Muscle layer of duodenum (tissue), 2 donors: ENCODE data around the gene FUT7.

Source experiments
- H3K27ac ChIP-seq: one replicate; pipeline ENCODE4 v1.7.0; 2013; ENCODE audit warnings: mild to moderate bottlenecking, low read length
- H3K27me3 ChIP-seq: one replicate; pipeline ENCODE4 v1.7.0; 2013; ENCODE audit warnings: low read depth, mild to moderate bottlenecking, control low read depth, low read length
- H3K36me3 ChIP-seq, 2 donors: one replicate each; pipeline ENCODE4 v1.7.0; 2013; ENCODE audit warnings: low read length in 2 of 2, control low read depth in 1 of 2, mild to moderate bottlenecking in 1 of 2; ENCODE audit not compliant: insufficient read depth in 2 of 2, control insufficient read depth in 1 of 2
- H3K4me1 ChIP-seq, 2 donors: one replicate each; pipeline ENCODE4 v1.7.0; 2013; ENCODE audit warnings: low read length in 2 of 2, mild to moderate bottlenecking in 2 of 2, control low read depth in 1 of 2, moderate library complexity in 1 of 2; ENCODE audit not compliant: insufficient read depth in 2 of 2, control insufficient read depth in 1 of 2
- H3K4me3 ChIP-seq, 2 donors: one replicate each; pipeline ENCODE4 v1.7.0; 2013; ENCODE audit warnings: low read length in 2 of 2, low read depth in 1 of 2, mild to moderate bottlenecking in 1 of 2
- H3K9me3 ChIP-seq, 2 donors: one replicate each; pipeline ENCODE4 v1.7.0; 2013; ENCODE audit warnings: low read length in 2 of 2, control low read depth in 1 of 2, mild to moderate bottlenecking in 1 of 2; ENCODE audit not compliant: control insufficient read depth in 1 of 2
- donor health status: healthy.

FUT7 gene

GRCh38 chr9:137073992-137074399, 42.1 kb upstream of the FUT7 start:
- Histone ChIP-seq H3K27me3 (no peaks in the 10 kb centered on the region), H3K4me1 (peaks cover 4 to 36% of the 10 kb centered on the region in 2 donors), H3K4me3 (no peak overlapping the region), H3K27ac (no peak overlapping the region), H3K36me3 (no peaks in the 10 kb centered on the region), H3K9me3 (no peaks in the 10 kb centered on the region)

GRCh38 chr9:137071282-137071681, 39.4 kb upstream of the FUT7 start:
- H3K4me3 ChIP-seq: peak overlapping the region in 1 of 2 donors; percentile 36
- no peaks in the 10 kb centered on the region for H3K36me3 ChIP-seq
- H3K9me3 ChIP-seq: no peaks in the 10 kb centered on the region
- peaks cover 4 to 17% of the 10 kb centered on the region in 2 donors for H3K4me1 ChIP-seq
- H3K27ac ChIP-seq: no peak overlapping the region
- no peaks in the 10 kb centered on the region for H3K27me3 ChIP-seq

GRCh38 chr9:137070906-137071275, 39.0 kb upstream of the FUT7 start:
- H3K27ac ChIP-seq: no peak overlapping the region
- no peaks in the 10 kb centered on the region for H3K9me3 ChIP-seq
- H3K36me3 ChIP-seq: no peaks in the 10 kb centered on the region
- peaks cover 4 to 17% of the 10 kb centered on the region in 2 donors for H3K4me1 ChIP-seq
- H3K27me3 ChIP-seq: no peaks in the 10 kb centered on the region
- H3K4me3 ChIP-seq: peak overlapping the region; percentile 21 to 36

DNA sequence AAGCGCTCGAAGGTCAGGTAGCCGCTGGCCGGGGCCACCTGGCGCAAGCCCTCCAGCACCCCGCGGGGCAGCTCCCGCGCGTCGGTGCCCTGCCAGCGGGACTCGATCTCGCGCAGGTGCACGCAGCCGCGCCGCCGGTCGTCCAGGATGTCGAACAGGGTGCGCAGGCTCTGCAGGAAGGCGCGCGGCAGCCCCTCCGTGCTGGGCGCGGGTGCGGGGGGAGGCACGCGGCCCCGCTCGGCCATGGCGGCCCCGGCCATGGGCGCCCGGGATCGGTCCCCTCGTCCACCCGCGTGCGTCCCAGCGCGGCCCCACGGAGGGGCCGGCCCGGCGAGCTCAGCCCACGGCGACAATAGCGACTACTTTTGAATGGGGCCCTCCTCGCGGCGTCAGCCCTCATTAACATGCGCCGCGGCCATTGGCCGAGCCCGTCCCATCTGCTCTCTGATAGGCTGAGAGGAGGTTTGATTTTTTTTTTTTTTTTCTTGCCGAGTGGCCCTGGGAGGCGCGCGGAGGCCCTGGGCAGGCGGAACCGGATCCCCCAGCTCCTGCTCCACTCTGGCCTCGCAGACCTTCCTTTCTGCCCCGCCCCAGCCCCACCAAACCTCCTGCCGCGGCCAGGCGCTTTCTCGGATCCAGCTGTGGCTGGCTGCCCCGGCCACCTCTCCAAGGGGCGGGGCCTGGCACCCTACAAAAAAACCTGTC, 38.5 kb upstream of the FUT7 start, which contains the start of gene SAPCD2:
TSS of gene SAPCD2 (minus strand) at position 357 of the 705 bp plus-strand sequence. CDS start at position 260, 97 bp downstream.
- no peaks in the 10 kb centered on the region for H3K36me3 ChIP-seq
- peaks cover 4 to 17% of the 10 kb centered on the region in 2 donors for H3K4me1 ChIP-seq
- H3K27ac ChIP-seq: no peak within 1 kb of the TSS
- no peaks in the 10 kb centered on the region for H3K27me3 ChIP-seq
- H3K4me3 ChIP-seq: peak within 1 kb of the TSS; percentile 21 to 36
- no peaks in the 10 kb centered on the region for H3K9me3 ChIP-seq

- Histone ChIP-seq H3K9me3 (no peaks in the 10 kb centered on the region), H3K4me3 (no peak overlapping the region), H3K27me3 (no peaks in the 10 kb centered on the region), H3K4me1 (peaks cover 4 to 17% of the 10 kb centered on the region in 2 donors), H3K36me3 (no peaks in the 10 kb centered on the region), H3K27ac (no peak overlapping the region)
Measured at GRCh38 chr9:137069508-137070091, 37.7 kb upstream of the FUT7 start.

GRCh38 chr9:137068539-137069507, 36.9 kb upstream of the FUT7 start:
- Histone ChIP-seq H3K27ac (no peak overlapping the region), H3K4me3 (no peak overlapping the region), H3K36me3 (no peaks in the 10 kb centered on the region), H3K4me1 (peaks cover 4 to 22% of the 10 kb centered on the region in 2 donors), H3K9me3 (no peaks in the 10 kb centered on the region), H3K27me3 (no peaks in the 10 kb centered on the region)

GRCh38 chr9:137067860-137068538, 36.1 kb upstream of the FUT7 start:
- no peaks in the 10 kb centered on the region for H3K27me3 ChIP-seq
- H3K27ac ChIP-seq: no peak overlapping the region
- no peak overlapping the region for H3K4me3 ChIP-seq
- H3K9me3 ChIP-seq: no peaks in the 10 kb centered on the region
- peaks cover 4 to 23% of the 10 kb centered on the region in 2 donors for H3K4me1 ChIP-seq
- H3K36me3 ChIP-seq: no peaks in the 10 kb centered on the region

DNA sequence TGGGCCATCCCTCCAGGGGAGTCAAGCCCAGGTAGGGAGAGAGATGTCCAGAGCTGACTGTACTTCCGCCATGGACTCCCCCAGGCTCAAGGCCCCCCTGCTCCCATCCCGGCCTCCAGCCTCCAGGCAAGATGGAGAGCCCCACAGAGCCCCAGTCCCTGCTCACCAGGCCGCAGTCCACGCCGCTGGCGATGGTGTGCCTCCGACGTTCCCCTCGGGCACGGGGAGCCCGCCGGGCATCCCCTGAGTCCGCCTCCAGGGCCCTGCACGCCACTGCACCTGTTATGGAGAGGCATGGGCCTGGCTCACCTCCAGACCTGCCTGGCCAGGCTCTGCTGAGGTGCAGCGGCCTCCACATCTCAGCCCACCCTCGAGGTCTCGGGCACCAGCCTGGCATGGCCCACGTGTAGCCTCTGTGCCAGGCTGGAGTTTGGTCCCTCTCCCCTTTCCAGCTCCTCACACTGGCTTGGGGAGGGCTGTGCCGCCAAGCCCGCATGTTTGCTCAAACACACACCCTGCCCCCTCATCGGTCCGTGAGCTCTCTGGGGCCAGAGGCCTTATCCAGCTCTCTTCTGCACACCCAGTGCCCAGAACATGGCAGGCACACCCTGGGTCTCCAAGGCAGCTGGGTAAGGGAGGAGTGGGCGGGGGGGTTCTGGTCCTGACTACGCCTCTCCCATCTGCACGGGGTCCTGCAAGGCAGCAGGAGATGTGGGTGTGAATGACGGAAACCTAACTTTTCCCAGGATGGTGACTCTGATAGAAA, 34.4 kb upstream of the FUT7 start:
- no peak overlapping the region for H3K27ac ChIP-seq
- no peak overlapping the region for H3K4me3 ChIP-seq
- H3K4me1 ChIP-seq: peaks cover 3 to 18% of the 10 kb centered on the region in 2 donors
- H3K27me3 ChIP-seq: no peaks in the 10 kb centered on the region
- no peaks in the 10 kb centered on the region for H3K36me3 ChIP-seq
- H3K9me3 ChIP-seq: no peaks in the 10 kb centered on the region

- Histone ChIP-seq H3K27ac (no peak overlapping the region), H3K4me1 (peaks cover 0 to 11% of the 10 kb centered on the region in 2 donors), H3K27me3 (no peaks in the 10 kb centered on the region), H3K36me3 (no peaks in the 10 kb centered on the region), H3K9me3 (no peaks in the 10 kb centered on the region), H3K4me3 (no peak overlapping the region)
Measured at GRCh38 chr9:137065336-137065967, 33.6 kb upstream of the FUT7 start.

DNA sequence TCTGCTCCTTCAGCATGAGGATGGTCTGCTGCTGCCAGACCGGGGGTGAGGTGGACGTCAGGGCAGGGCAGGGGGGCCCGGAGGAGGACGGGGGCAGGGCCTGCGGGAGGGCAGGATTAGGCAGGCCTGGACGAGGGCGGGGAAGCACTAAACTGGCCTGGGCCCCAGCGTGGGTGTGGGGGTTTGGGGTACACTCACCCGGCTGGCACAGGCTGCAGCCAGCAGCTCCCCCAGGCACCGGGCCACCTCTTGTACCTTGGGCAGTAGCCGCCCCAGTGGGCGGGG, 32.9 kb upstream of the FUT7 start:
- H3K27ac ChIP-seq: no peak overlapping the region
- H3K36me3 ChIP-seq: no peaks in the 10 kb centered on the region
- no peaks in the 10 kb centered on the region for H3K9me3 ChIP-seq
- H3K4me3 ChIP-seq: no peak overlapping the region
- peaks cover 0 to 11% of the 10 kb centered on the region in 2 donors for H3K4me1 ChIP-seq
- no peaks in the 10 kb centered on the region for H3K27me3 ChIP-seq
